Neural cell (in vitro differentiated cells): Measurements from ENCODE around the gene STYK1. TPM values are rescaled to one million over a fixed set of nuclear protein-coding genes. Genes with fewer than 3 reads are reported as not detected.

ENCODE experiments used
- H2AFZ ChIP-seq: fragments of 200-600, 300-800 bp; sonication (generic), shearing (Covaris generic); 2 replicates; pipeline ENCODE4 v1.6.0; 2014; ENCODE audit warnings: low read depth, mild to moderate bottlenecking, antibody characterized with exemption, low read length, moderate library complexity
- H3F3A ChIP-seq: fragments of 200-600 bp; shearing (Covaris generic); 2 replicates; pipeline ENCODE4 v1.6.1; 2016; ENCODE audit warnings: mild to moderate bottlenecking, moderate library complexity, mixed read lengths, antibody characterized with exemption, low read length; ENCODE audit not compliant: insufficient read depth, poor library complexity, severe bottlenecking
- H3K27ac ChIP-seq: fragments of 200-600, 300-800 bp; sonication (generic), shearing (Covaris generic); 2 replicates; pipeline ENCODE4 v1.5.1; 2014; ENCODE audit warnings: mild to moderate bottlenecking, low read length, moderate library complexity
- H3K27me3 ChIP-seq: fragments of 300-800, 200-600 bp; sonication (generic), shearing (Covaris generic); 2 replicates; pipeline ENCODE4 v1.6.0; 2014; ENCODE audit warnings: mild to moderate bottlenecking, low read depth, low read length, moderate library complexity; ENCODE audit not compliant: insufficient read depth
- H3K36me3 ChIP-seq: fragments of 300-800, 200-600 bp; sonication (generic), shearing (Covaris generic); 2 replicates; pipeline ENCODE4 v1.5.1; 2014; ENCODE audit warnings: mild to moderate bottlenecking, antibody characterized with exemption, low read length, moderate library complexity; ENCODE audit not compliant: insufficient read depth
- H3K4me2 ChIP-seq: fragments of 300-800, 200-600 bp; sonication (generic), shearing (Covaris generic); 2 replicates; pipeline ENCODE4 v1.6.0; 2014; ENCODE audit warnings: mild to moderate bottlenecking, low read length
- H3K4me3 ChIP-seq: fragments of 300-800, 200-600 bp; sonication (generic), shearing (Covaris generic); 2 replicates; pipeline ENCODE4 v1.5.1; 2014; ENCODE audit warnings: mild to moderate bottlenecking, low read length, moderate library complexity
- H3K79me2 ChIP-seq: fragments of 200-600 bp; shearing (Covaris generic); replicated peaks from 2 replicates; pipeline ENCODE4 v1.6.0; 2014; ENCODE audit warnings: mild to moderate bottlenecking, low read length, moderate library complexity; ENCODE audit not compliant: insufficient read depth
- H3K9ac ChIP-seq: fragments of 300-800, 200-600 bp; sonication (generic), shearing (Covaris generic); 2 replicates; pipeline ENCODE4 v1.6.1; 2016; ENCODE audit warnings: mild to moderate bottlenecking, low read length, mixed read lengths
- H3K9me2 ChIP-seq: fragments of 200-600 bp; shearing (Covaris generic); 2 replicates; pipeline ENCODE4 v1.6.1; 2016; ENCODE audit warnings: mild to moderate bottlenecking, low read length, mixed read lengths; ENCODE audit not compliant: insufficient read depth
- H3K9me3 ChIP-seq: fragments of 200-600, 300-800 bp; sonication (generic), shearing (Covaris generic); 2 replicates; pipeline ENCODE4 v1.6.1; 2016; ENCODE audit warnings: mild to moderate bottlenecking, mixed run types, low read length, moderate library complexity, mixed read lengths
- H4K20me1 ChIP-seq: fragments of 200-600 bp; shearing (Covaris generic); 2 replicates; pipeline ENCODE4 v1.6.1; 2016; ENCODE audit warnings: mild to moderate bottlenecking, mixed run types; ENCODE audit not compliant: insufficient read depth
- CTCF ChIP-seq: fragments of 450-650 bp; IDR thresholded peaks from 2 replicates; pipeline ENCODE4 v1.5.1; 2014; ENCODE audit warnings: antibody characterized with exemption, mild to moderate bottlenecking, moderate library complexity; ENCODE audit not compliant: poor library complexity, severe bottlenecking
- EP300 ChIP-seq: fragments of 450-650 bp; conservative IDR thresholded peaks from 2 replicates; pipeline ENCODE4 v1.6.1; 2014; ENCODE audit warnings: antibody characterized with exemption, mild to moderate bottlenecking, moderate library complexity; ENCODE audit not compliant: poor library complexity, severe bottlenecking
- EZH2 ChIP-seq: fragments of 200-600, 300-800 bp; shearing (Covaris generic), sonication (generic); IDR thresholded peaks from 2 replicates; pipeline ENCODE4 v1.6.1; 2014; ENCODE audit warnings: antibody characterized with exemption, low read length, borderline replicate concordance, mild to moderate bottlenecking; ENCODE audit not compliant: insufficient read depth, poor library complexity, severe bottlenecking
- MXI1 ChIP-seq: fragments of 450-650 bp; conservative IDR thresholded peaks from 2 replicates; pipeline ENCODE4 v1.6.1; 2014; ENCODE audit warnings: antibody characterized with exemption, mild to moderate bottlenecking; ENCODE audit not compliant: poor library complexity, severe bottlenecking
- POLR2AphosphoS5 ChIP-seq: IDR thresholded peaks from 2 replicates; pipeline ENCODE4 v1.6.1; 2012
- RAD21 ChIP-seq: fragments of 450-650 bp; conservative IDR thresholded peaks from 2 replicates; pipeline ENCODE4 v1.6.1; 2014; ENCODE audit warnings: antibody characterized with exemption, mild to moderate bottlenecking, moderate library complexity
- REST ChIP-seq: IDR thresholded peaks from 2 replicates; pipeline ENCODE4 v1.6.1; 2012; ENCODE audit warnings: borderline replicate concordance
- SMC3 ChIP-seq: fragments of 450-650 bp; conservative IDR thresholded peaks from 2 replicates; pipeline ENCODE4 v1.6.1; 2014; ENCODE audit warnings: antibody characterized with exemption, mild to moderate bottlenecking, moderate library complexity; ENCODE audit not compliant: poor library complexity
- TAF1 ChIP-seq: IDR thresholded peaks from 2 replicates; pipeline ENCODE4 v1.6.1; 2012; ENCODE audit warnings: low read depth
- polyA plus RNA-seq: library from polyadenylated mRNA; depleted of rRNA; stranded (reverse); fragments of >200 nt; gene quantifications from 2 replicates; pipeline ENCODE4 v1.2.3, GENCODE V29; 2014

STYK1 gene
- polyA plus RNA-seq, 1 donor from 2014 or later, result 0.24 TPM

DNA sequence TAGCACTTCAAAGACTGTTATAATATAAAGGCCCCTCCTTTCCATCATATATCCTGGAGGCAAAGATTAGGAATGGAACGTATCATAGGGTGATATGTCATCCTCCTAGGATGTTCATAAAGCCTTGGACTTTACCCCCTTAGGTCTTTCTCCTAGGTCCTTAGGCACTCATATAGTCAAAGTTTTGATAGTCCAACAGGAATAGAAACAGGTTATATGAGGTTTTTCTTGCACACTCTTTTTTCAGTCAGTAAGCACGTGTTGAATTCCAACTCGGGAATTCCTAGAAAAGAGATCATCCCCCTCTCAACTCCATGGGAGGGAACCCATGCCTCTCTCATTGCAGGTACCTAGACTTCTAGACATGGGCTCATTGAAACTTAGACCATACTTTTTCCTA lies 40.3 kb downstream of the STYK1 start:
- no peaks in the 10 kb centered on the region for H3F3A ChIP-seq
- H2AFZ ChIP-seq, result no peak overlapping the region
- H3K9me3 ChIP-seq, result no peaks in the 10 kb centered on the region
- H3K4me2 ChIP-seq, result no peak overlapping the region
- H3K9me2 ChIP-seq, result no peaks in the 10 kb centered on the region
- no peak overlapping the region for H3K4me3 ChIP-seq
- TF ChIP-seq SMC3 (no peak), REST (no peak), MXI1 (no peak), EP300 (no peak), CTCF (no peak), POLR2AphosphoS5 (no peak), RAD21 (no peak), TAF1 (no peak), EZH2 (no peak)
- no peaks in the 10 kb centered on the region for H4K20me1 ChIP-seq
- H3K27ac ChIP-seq, result no peak overlapping the region
- no peak overlapping the region for H3K9ac ChIP-seq
- no peaks in the 10 kb centered on the region for H3K27me3 ChIP-seq
- no peaks in the 10 kb centered on the region for H3K79me2 ChIP-seq
- no peaks in the 10 kb centered on the region for H3K36me3 ChIP-seq

DNA sequence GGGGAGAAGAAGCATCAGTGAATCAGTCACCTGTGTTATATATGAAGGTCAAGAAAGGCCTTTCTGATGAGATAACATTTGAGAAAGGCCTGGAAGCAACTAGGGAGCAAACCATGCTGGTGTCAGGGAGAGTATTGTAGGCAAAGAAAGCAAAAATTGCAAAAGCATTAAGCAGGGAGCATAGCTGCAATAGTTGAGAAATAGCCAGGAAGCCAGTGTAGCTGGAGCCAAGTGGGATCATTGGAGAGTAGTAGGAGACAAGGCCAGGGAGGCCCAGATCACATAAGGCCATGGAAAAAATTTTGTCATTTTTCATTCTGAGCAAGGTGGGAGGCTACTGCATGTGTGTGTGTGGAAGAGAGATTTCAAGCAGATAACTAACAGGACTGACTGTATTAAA lies 41.6 kb downstream of the STYK1 start:
- no peak overlapping the region for H3K4me2 ChIP-seq
- H3K79me2 ChIP-seq, result no peaks in the 10 kb centered on the region
- no peaks in the 10 kb centered on the region for H3K9me3 ChIP-seq
- H3K27me3 ChIP-seq, result no peaks in the 10 kb centered on the region
- no peak overlapping the region for H2AFZ ChIP-seq
- H4K20me1 ChIP-seq, result no peaks in the 10 kb centered on the region
- H3K27ac ChIP-seq, result no peak overlapping the region
- no peak overlapping the region for H3K4me3 ChIP-seq
- no peak overlapping the region for H3K9ac ChIP-seq
- no peaks in the 10 kb centered on the region for H3K36me3 ChIP-seq
- no peaks in the 10 kb centered on the region for H3K9me2 ChIP-seq
- TF ChIP-seq REST, result no peak
- no peak for TF ChIP-seq EZH2
- TF ChIP-seq MXI1, result no peak
- TF ChIP-seq CTCF, result no peak
- no peak for TF ChIP-seq SMC3
- TF ChIP-seq TAF1, result no peak
- no peak for TF ChIP-seq POLR2AphosphoS5
- TF ChIP-seq RAD21, result no peak
- no peaks in the 10 kb centered on the region for H3F3A ChIP-seq
